T-cell (primary cell): ENCODE results near the gene SON. TPM values are rescaled to one million over a fixed set of nuclear protein-coding genes. Genes with fewer than 3 reads are reported as not detected.
"Not testable (repeated sequence)": the region's sequence is repeated elsewhere in the genome, so short reads cannot be mapped to it uniquely, and the experiment has no call there.

ENCODE experiments used
- ATAC-seq, 4 experiments: fragments of 200-7000 bp in 3 of 4; fragments of 150-1000 bp in 1 of 4; cut with Tn5 transposase; replicated peaks in 1 of 4; 1 replicate in 3 of 4; 2 replicates in 1 of 4; pipeline ENCODE4 v1.10.0; 2021; ENCODE audit warnings: moderate library complexity in 3 of 4, mild to moderate bottlenecking in 2 of 4, moderate number of reproducible peaks in 1 of 4
- CTCF ChIA-PET, 2 donors: fragments of 300-600 bp; sonication (Branson Sonifier 250); formaldehyde crosslinking; loops; one replicate each; lab custom pipeline; 2022; ENCODE audit warnings: antibody characterized with exemption in 2 of 2; lab: Charles Lee
- POLR2A ChIA-PET, 2 donors: fragments of 300-600 bp; sonication (Branson Sonifier 250); formaldehyde crosslinking; loops; one replicate each; lab custom pipeline; 2022; ENCODE audit warnings: antibody characterized with exemption in 2 of 2; lab: Charles Lee
- DNase-seq, 35 experiments: peaks; one replicate each; pipeline versions ENCODE4 v3.0.0 to v3.0.0-alpha.2; 2013 to 2023
- H3K27ac ChIP-seq: one replicate; pipeline ENCODE4 v1.5.1; 2013; ENCODE audit warnings: low read length
- H3K27me3 ChIP-seq, 2 experiments: replicated peaks in 1 of 2; 1 replicate in 1 of 2; 2 replicates in 1 of 2; pipeline versions ENCODE4 v1.6.1 to v1.7.0; 2013; ENCODE audit warnings: low read length in 1 of 2, mixed read lengths in 1 of 2; ENCODE audit not compliant: control insufficient read depth in 2 of 2, insufficient read depth in 2 of 2; ENCODE audit errors: extremely low read depth in 1 of 2
- H3K36me3 ChIP-seq, 2 donors: 1 replicate in 1 of 2; 2 replicates in 1 of 2; pipeline versions ENCODE4 v1.6.1 to v1.7.0; 2013; ENCODE audit warnings: low read length in 1 of 2; ENCODE audit not compliant: control insufficient read depth in 2 of 2, insufficient read depth in 1 of 2; ENCODE audit errors: extremely low read depth in 1 of 2
- H3K4me1 ChIP-seq, 2 experiments: 1 replicate in 1 of 2; 2 replicates in 1 of 2; pipeline versions ENCODE4 v1.6.1 to v1.7.0; 2013; ENCODE audit warnings: low read length in 2 of 2, mixed read lengths in 1 of 2; ENCODE audit not compliant: insufficient read depth in 2 of 2, control insufficient read depth in 1 of 2; ENCODE audit errors: extremely low read depth in 1 of 2
- H3K4me3 ChIP-seq, 2 donors: 1 replicate in 1 of 2; 2 replicates in 1 of 2; pipeline versions ENCODE4 v1.5.1 to v1.7.0; 2013; ENCODE audit warnings: mild to moderate bottlenecking in 2 of 2, low read length in 1 of 2, moderate library complexity in 1 of 2; ENCODE audit not compliant: control insufficient read depth in 1 of 2; ENCODE audit errors: extremely low read depth in 1 of 2
- H3K9me3 ChIP-seq: 2 replicates; pipeline ENCODE4 v1.7.0; 2013
- H3K27ac Mint-ChIP-seq, 2 donors: one replicate each; pipeline ENCODE4 v1.8.0; 2020 to 2021; ENCODE audit warnings: mild to moderate bottlenecking in 2 of 2, mixed read lengths in 2 of 2
- H3K27me3 Mint-ChIP-seq, 2 donors: one replicate each; pipeline ENCODE4 v1.8.0; 2021 to 2022; ENCODE audit warnings: mixed read lengths in 2 of 2
- H3K36me3 Mint-ChIP-seq: one replicate; pipeline ENCODE4 v1.8.0; 2021; ENCODE audit warnings: mixed read lengths
- H3K4me1 Mint-ChIP-seq, 3 donors: one replicate each; pipeline ENCODE4 v1.8.0; 2020 to 2022; ENCODE audit warnings: mixed read lengths in 3 of 3, mild to moderate bottlenecking in 1 of 3
- H3K4me3 Mint-ChIP-seq, 3 donors: one replicate each; pipeline ENCODE4 v1.8.0; 2020 to 2022; ENCODE audit warnings: mild to moderate bottlenecking in 3 of 3, mixed read lengths in 3 of 3, moderate library complexity in 3 of 3
- H3K9me3 Mint-ChIP-seq, 3 donors: one replicate each; pipeline ENCODE4 v1.8.0; 2020 to 2022; ENCODE audit warnings: mixed read lengths in 3 of 3
- WGBS: methylation state at CpG from one replicate; pipeline ENCODE4 v1.1.5; 2013; ENCODE audit warnings: missing lambda C conversion rate; ENCODE audit not compliant: insufficient coverage; 5-methylcytosine and 5-hydroxymethylcytosine counted together
- total RNA-seq, 35 experiments: library from RNA in 6 of 35; stranded (reverse) in 6 of 35; fragments of 120-200 nt in 1 of 35; gene quantifications; one replicate each; pipeline versions ENCODE4 v1.2.1 to v1.2.4 and lab custom pipeline; 2013 to 2026

SON gene
- total RNA-seq, 5 donors from 2014 or later (not counting 1 experiment from before 2014, with no cell fraction given): 360 to 418 (median 374) TPM

DNA sequence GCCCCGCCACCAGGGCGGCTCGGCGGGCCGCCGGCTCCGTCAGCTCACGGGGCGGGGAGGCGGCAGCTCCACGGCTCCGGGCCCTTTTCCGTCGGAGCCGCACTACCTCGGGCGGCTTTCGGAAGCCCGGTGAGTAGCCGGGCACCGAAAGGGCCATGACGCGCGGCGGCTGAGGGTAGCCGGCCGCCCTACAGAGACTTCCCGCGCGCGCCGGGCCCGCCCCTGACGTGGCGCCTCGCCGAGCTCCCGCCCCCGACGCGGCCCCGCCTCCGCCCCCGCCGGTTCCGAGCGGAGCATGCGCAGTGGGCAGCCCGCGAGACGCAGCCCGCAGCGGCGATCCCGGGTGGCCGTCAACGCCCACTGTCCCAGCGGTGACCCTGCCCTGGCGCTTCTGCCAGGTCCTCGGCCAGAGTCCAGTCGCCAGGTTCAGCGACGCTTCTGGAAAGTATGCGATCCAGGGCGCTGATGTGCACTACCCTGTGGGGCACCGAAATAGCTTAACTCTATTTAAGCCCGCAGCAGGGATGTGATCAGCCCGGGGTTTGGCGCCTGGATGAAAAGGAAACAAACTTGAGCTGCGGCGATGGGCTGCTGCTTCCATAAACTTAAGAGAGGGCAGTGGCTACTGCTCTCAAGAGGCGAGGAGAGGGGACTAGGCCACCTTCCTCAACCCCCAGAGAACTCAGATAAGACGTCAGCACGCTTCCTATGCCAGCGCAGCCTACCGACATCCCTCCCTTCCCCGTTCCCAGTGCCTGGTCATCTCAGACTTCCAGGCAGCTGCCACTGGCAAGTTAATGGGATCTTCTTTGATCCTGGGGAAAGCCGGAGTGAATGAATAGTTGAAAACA lies 45.9 kb downstream of the SON start, which contains the start of gene DONSON:
Gene DONSON, minus strand, starts transcription at position 200 of the 851 bp plus-strand sequence. Its CDS starts 43 bp downstream, at position 157.
- Mint-ChIP-seq H3K27me3 (no peaks in the 10 kb centered on the region), H3K4me1 (peaks cover 16 to 19% (median 17%) of the 10 kb centered on the region in 3 donors), H3K9me3 (no peaks in the 10 kb centered on the region), H3K36me3 (peaks cover 5% of the 10 kb centered on the region), H3K27ac (peak within 1 kb of the TSS; percentile 86 to 91), H3K4me3 (peak within 1 kb of the TSS; percentile 90 to 92 (median 91))
- ATAC-seq (peak; percentile 95 to 96 (median 96)), DNase-seq (peak; percentile 59 to 93 (median 79))
- peaks cover 0 to 2% of the 10 kb centered on the region in 2 donors for H3K36me3 ChIP-seq
- peak within 1 kb of the TSS; percentile 48 for H3K27ac ChIP-seq
- ChIA-PET CTCF (interaction anchor here (0.5 to 1.7 kb wide), 9 partner anchors 14 to 264 kb away, joined by 3 to 30 read pairs (median 3); partner anchors contain the start of genes IFNAR1 (in 1 of the 2) and TMEM50B (in 1 of the 2)), POLR2A (interaction anchor here (0.5 to 1.4 kb wide), 10 partner anchors 17 to 1312 kb away, joined by 3 to 8 read pairs (median 4); partner anchors contain the start of gene PAXBP1 (in 1 of the 2))
- WGBS: under 1% methylated on average over 71 of the region's 78 CpGs
- no peaks in the 10 kb centered on the region for H3K27me3 ChIP-seq
- H3K9me3 ChIP-seq: no peaks in the 10 kb centered on the region
- H3K4me1 ChIP-seq: peaks cover 5 to 16% of the 10 kb centered on the region in 2 experiments
- H3K4me3 ChIP-seq: peak within 1 kb of the TSS; percentile 84 to 100

DNA sequence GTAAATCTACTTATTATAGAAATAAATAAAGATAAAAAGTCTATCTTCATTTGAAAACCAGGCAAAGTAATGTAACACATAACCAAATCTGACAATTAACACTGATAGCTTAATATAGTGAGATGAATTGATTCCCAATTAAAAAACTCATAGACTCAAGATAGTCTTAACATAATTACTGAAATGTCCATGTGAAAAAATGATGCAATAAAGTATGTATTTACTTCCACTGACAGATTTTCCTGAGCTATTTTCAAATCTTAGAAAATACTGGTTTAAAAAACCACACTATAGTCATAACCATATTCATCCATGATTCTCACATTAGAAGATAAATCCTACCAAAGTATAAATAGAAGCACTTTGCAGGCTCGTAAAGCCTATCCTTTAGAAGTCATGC lies 55.2 kb downstream of the SON start:
- H3K9me3 ChIP-seq: no peaks in the 10 kb centered on the region
- no peaks in the 10 kb centered on the region for H3K4me1 ChIP-seq
- Mint-ChIP-seq H3K4me3 (no peak overlapping the region), H3K36me3 (peaks cover 31% of the 10 kb centered on the region), H3K27ac (no peak overlapping the region), H3K27me3 (no peaks in the 10 kb centered on the region), H3K9me3 (no peaks in the 10 kb centered on the region), H3K4me1 (no peaks in the 10 kb centered on the region)
- H3K27ac ChIP-seq: no peak overlapping the region
- no peak for DNase-seq
- H3K27me3 ChIP-seq: no peaks in the 10 kb centered on the region
- CTCF ChIA-PET: interaction anchor here in 1 of 2 donors (0.6 kb wide), 1 partner anchor 12 kb away, joined by 4 read pairs; no protein-coding TSS in a partner anchor
- POLR2A ChIA-PET: interaction anchor here in 1 of 2 donors (0.6 kb wide), 1 partner anchor 125 kb away, joined by 4 read pairs; no protein-coding TSS in a partner anchor
- no peak overlapping the region for H3K4me3 ChIP-seq
- no peak for ATAC-seq
- WGBS: no CpG with 5 or more reads among the region's 1 CpG
- H3K36me3 ChIP-seq: peaks cover 0 to 48% of the 10 kb centered on the region in 2 donors

DNA sequence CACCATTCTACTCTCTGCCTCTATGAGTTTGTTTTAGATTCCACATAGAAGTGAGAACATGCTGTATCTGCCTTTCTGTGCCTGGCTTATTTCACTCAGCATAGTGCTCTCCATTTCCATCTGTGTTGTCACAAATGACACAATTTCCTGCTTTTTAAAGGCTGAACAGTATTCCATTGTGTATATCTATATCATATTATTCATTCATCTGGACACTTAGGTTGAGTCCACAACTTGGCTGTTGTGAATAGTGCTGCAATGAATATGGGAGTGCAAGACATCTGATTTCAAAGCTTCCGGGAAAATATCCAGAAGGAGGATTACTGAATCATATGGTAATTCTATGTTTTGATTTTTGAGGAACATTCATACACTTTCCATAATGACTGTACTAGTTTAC lies 65.7 kb downstream of the SON start:
- Histone ChIP-seq H3K4me3 (no peak overlapping the region), H3K4me1 (no peaks in the 10 kb centered on the region), H3K27ac (no peak overlapping the region), H3K9me3 (no peaks in the 10 kb centered on the region), H3K36me3 (peaks cover 5 to 19% of the 10 kb centered on the region in 2 donors), H3K27me3 (no peaks in the 10 kb centered on the region)
- no peak overlapping the region for H3K27ac Mint-ChIP-seq
- H3K27me3 Mint-ChIP-seq: no peaks in the 10 kb centered on the region
- ChIA-PET POLR2A (no interaction called here), CTCF (interaction anchor here in 1 of 2 donors (1.3 kb wide), 1 partner anchor 16 kb away, joined by 4 read pairs; no protein-coding TSS in a partner anchor)
- no peaks in the 10 kb centered on the region for H3K9me3 Mint-ChIP-seq
- H3K4me3 Mint-ChIP-seq: no peak overlapping the region
- H3K36me3 Mint-ChIP-seq: peaks cover 14% of the 10 kb centered on the region
- H3K4me1 Mint-ChIP-seq: peaks cover 3 to 5% (median 4%) of the 10 kb centered on the region in 3 donors
- WGBS: no CpG with 5 or more reads among the region's 1 CpG
- DNase-seq: no peak
- ATAC-seq: no peak

DNA sequence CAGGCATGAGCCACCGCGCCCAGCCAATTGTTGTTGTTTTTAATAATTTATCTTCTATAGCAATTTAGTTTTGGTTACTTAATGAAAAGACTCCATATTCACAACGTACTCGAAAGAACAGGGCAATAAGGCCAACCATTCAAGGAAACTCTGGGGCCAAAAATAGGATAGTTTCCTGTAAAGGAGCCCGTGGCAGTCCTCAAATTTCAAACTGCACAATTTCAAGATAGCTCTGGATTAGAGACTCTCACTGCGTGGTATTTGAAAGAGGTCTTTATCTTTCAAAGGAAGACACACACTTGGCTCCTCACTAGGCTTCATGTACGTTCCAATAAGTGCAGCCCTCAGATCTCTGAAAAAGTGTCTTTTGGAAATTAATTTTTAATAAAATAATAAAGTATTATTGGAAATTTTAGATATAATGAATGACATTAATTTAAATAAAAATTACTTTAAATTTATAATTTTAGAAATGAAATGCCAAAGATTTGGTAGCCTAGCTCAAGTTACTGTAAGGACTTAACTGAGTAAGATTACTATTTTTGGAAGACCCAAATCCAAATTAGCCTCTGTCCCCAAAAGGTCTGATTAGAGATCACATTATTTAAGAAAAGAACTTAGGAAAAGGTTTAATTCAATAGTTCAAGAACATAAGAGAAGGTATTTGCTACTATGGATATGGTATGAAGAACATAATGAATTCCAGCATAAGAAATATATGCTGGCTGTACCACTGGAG lies 68.3 kb downstream of the SON start:
- Histone ChIP-seq H3K36me3 (peaks cover 5 to 17% of the 10 kb centered on the region in 2 donors), H3K4me3 (no peak overlapping the region), H3K27me3 (no peaks in the 10 kb centered on the region), H3K9me3 (no peaks in the 10 kb centered on the region), H3K4me1 (no peaks in the 10 kb centered on the region), H3K27ac (no peak overlapping the region)
- DNase-seq: no peak
- 96% methylated on average over 3 of the region's 7 CpGs for WGBS
- POLR2A ChIA-PET: no interaction called here
- H3K27ac Mint-ChIP-seq: no peak overlapping the region
- peaks cover 15% of the 10 kb centered on the region for H3K36me3 Mint-ChIP-seq
- H3K4me3 Mint-ChIP-seq: no peak overlapping the region
- no peaks in the 10 kb centered on the region for H3K4me1 Mint-ChIP-seq
- no peaks in the 10 kb centered on the region for H3K9me3 Mint-ChIP-seq
- no peaks in the 10 kb centered on the region for H3K27me3 Mint-ChIP-seq
- ATAC-seq: no peak
- CTCF ChIA-PET: interaction anchor here in 1 of 2 donors (0.7 to 1.0 kb wide), 2 partner anchors 204 to 786 kb away, joined by 3 read pairs; no protein-coding TSS in a partner anchor

DNA sequence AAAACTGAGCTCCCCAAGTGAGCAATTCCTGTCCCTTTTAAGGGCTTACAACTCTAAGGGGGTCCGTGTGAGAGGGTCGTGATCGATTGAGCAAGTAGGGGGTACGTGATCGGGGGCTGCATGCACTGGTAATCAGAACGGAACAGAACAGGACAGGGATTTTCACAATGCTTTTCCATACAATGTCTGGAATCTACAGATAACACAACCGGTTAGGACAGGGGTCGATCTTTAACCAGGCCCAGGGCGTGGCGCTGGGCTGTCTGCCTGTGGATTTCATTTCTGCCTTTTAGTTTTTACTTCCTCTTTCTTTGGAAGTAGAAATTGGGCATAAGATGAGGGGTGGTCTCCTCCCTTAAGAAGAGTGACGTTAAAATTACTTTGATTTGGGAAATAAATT lies 74.7 kb downstream of the SON start:
- H3K27ac Mint-ChIP-seq, H3K4me1 ChIP-seq, H3K9me3 ChIP-seq, H3K4me3 Mint-ChIP-seq, H3K27ac ChIP-seq, H3K9me3 Mint-ChIP-seq, H3K4me3 ChIP-seq, POLR2A ChIA-PET, H3K27me3 ChIP-seq, H3K27me3 Mint-ChIP-seq, H3K4me1 Mint-ChIP-seq, H3K36me3 ChIP-seq, DNase-seq, ATAC-seq: not testable (repeated sequence)
- H3K36me3 Mint-ChIP-seq: peaks cover 41% of the 10 kb centered on the region
- CTCF ChIA-PET: interaction anchor here in 1 of 2 donors (0.6 kb wide), 1 partner anchor 92 kb away, joined by 8 read pairs; no protein-coding TSS in a partner anchor
- WGBS: 87% methylated on average over 3 of the region's 11 CpGs

DNA sequence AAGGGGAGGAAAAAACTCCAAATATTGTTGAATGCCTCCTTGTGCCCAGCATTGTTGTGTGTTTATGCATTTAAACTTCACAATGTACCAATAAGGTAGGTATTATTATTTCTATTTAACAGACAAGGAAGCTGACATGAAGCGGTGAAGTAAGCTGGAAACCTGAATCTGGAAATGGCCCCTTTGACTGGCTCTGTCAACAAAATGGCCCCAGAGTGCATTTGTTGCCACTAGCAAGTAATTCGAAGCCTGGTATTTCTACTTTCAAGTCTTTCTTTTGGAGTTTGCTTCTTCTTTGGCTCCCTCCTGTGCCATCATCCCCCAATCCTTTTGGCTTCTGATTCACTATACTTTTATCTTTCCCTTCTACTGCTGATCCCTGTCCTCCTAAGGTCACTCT lies 75.6 kb downstream of the SON start:
- Mint-ChIP-seq H3K9me3 (no peaks in the 10 kb centered on the region), H3K4me1 (no peaks in the 10 kb centered on the region), H3K27me3 (no peaks in the 10 kb centered on the region), H3K27ac (peak overlapping the region in 1 of 2 donors; percentile 3), H3K36me3 (peaks cover 37% of the 10 kb centered on the region), H3K4me3 (no peak overlapping the region)
- no peak overlapping the region for H3K27ac ChIP-seq
- 100% methylated on average over 1 of the region's 2 CpGs for WGBS
- H3K27me3 ChIP-seq: no peaks in the 10 kb centered on the region
- no peaks in the 10 kb centered on the region for H3K9me3 ChIP-seq
- peaks cover 0 to 11% of the 10 kb centered on the region in 2 donors for H3K36me3 ChIP-seq
- H3K4me1 ChIP-seq: no peaks in the 10 kb centered on the region
- ChIA-PET CTCF (no interaction called here), POLR2A (no interaction called here)
- no peak for ATAC-seq
- DNase-seq: no peak
- H3K4me3 ChIP-seq: no peak overlapping the region
